GM12872 (cell line): ENCODE results near the gene SLC38A2.

Experiments used
- TF ChIP-seq, protein P1 (sequence below): IDR thresholded peaks from 3 replicates; pipeline ENCODE4 v1.5.1; 2011; ENCODE audit warnings: low read depth, mild to moderate bottlenecking, low read length, moderate library complexity; ENCODE audit not compliant: insufficient read depth

The SLC38A2 gene

DNA sequence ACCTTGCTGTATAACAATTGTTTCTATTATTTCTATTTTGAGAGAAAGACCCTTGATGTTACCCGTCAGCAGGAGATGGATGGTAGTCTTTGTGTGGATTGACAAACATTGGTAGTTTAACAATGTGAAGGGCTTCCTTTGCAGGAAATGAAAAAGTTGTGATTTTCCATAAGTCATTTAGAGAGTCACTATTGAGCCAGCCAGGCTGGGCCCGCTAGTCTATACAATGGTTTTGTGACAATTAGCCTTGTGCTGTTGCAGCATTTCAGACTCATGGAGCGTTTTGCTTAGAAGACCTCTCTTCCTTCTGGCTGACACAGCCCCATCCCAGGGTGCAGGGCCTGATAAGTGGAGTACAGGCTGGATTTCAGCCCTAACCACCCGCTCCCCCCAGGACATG, 18.3 kb upstream of the SLC38A2 start:
- TF ChIP-seq, protein P1, sequence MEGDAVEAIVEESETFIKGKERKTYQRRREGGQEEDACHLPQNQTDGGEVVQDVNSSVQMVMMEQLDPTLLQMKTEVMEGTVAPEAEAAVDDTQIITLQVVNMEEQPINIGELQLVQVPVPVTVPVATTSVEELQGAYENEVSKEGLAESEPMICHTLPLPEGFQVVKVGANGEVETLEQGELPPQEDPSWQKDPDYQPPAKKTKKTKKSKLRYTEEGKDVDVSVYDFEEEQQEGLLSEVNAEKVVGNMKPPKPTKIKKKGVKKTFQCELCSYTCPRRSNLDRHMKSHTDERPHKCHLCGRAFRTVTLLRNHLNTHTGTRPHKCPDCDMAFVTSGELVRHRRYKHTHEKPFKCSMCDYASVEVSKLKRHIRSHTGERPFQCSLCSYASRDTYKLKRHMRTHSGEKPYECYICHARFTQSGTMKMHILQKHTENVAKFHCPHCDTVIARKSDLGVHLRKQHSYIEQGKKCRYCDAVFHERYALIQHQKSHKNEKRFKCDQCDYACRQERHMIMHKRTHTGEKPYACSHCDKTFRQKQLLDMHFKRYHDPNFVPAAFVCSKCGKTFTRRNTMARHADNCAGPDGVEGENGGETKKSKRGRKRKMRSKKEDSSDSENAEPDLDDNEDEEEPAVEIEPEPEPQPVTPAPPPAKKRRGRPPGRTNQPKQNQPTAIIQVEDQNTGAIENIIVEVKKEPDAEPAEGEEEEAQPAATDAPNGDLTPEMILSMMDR: no peak

DNA sequence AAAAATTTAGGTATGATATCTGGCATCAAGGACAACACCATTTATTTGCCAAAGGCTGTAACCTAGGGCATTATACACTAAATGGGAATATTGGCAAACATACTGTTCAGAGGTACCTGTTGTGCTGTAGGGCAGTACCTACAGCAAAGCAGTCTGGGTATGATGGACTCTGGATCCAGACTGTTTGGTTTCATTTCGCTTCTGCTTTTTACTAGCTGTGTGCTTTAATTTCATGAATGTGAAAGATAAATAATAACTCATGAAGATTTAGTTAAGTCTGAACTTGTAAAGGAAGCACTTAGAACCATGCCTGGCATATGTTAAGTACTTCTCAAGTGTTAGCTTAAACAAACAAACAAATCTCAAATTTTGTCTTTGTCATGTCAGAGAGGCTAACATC, 17.7 kb upstream of the SLC38A2 start:
- TF ChIP-seq, protein P1: no peak

GRCh38 chr12:46389031-46389616, 16.6 kb upstream of the SLC38A2 start:
- TF ChIP-seq, protein P1: no peak

GRCh38 chr12:46388427-46389021, 16.0 kb upstream of the SLC38A2 start:
- TF ChIP-seq, protein P1: no peak

DNA sequence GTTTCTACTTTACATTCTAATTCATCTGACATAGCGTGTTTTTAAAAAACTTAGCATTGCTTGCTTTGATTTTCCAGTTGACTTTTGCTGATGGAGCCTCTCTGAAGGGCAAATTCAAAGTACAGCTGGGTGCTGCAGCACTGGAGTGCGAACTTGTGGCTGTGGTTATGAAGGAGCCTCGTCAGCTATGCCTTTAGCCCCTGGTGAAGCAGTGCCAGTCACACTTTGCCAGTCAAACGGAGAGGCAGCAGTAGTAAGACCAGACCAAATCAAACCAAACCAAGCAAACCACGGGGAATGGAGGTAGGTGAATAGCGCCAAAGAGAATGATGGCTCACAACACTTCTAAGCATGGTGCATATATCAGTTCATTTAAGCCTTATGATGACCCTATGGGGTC, 15.1 kb upstream of the SLC38A2 start:
- TF ChIP-seq, protein P1: no peak

GRCh38 chr12:46386877-46387629, 14.5 kb upstream of the SLC38A2 start:
- TF ChIP-seq, protein P1: no peak

DNA sequence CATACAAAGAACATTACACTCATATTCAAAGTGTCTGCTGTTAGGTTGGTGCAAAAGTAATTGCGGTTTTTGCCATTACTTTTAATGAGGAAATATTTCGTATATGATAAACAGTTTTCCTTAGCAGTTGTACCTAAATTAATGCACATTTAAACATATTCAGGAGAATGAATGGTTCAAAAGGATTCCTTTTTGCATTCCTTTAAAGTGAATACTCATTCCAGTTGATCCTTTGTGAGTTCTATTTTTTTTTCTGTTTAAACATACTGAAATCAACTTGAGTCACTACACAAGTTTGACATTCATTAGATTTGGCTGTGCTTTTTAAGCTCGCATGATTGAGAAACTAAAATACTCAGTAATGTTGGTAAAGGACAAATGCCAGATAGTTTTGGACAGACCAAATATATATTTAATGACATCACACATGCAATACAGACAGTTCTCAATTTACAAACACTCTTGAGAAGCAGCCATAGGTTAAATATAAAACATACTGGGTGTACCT, 13.8 kb upstream of the SLC38A2 start:
- TF ChIP-seq, protein P1: no peak
